Activated CD8-positive, alpha-beta memory T cell treated with anti-CD3 and anti-CD28 coated beads, Interleukin-2, amount 50 U/mL, for 48 hours (primary cell): ENCODE data around the gene LLCFC1.
A peak's percentile ranks its signal among the peaks of the same experiment; 100 is the strongest.

Experiments used
- DNase-seq: peaks from one replicate; pipeline ENCODE4 v3.0.0-alpha.2; 2020

The LLCFC1 gene

GRCh38 chr7:142939226-142939910 is at the start of gene LLCFC1:
LLCFC1 (plus strand) TSS chr7:142939484; CDS start chr7:142939622, 138 bp downstream.
- no peak for DNase-seq

GRCh38 chr7:142889816-142890215 is 49.5 kb upstream of the LLCFC1 start:
- DNase-seq = peak; percentile 15

DNA sequence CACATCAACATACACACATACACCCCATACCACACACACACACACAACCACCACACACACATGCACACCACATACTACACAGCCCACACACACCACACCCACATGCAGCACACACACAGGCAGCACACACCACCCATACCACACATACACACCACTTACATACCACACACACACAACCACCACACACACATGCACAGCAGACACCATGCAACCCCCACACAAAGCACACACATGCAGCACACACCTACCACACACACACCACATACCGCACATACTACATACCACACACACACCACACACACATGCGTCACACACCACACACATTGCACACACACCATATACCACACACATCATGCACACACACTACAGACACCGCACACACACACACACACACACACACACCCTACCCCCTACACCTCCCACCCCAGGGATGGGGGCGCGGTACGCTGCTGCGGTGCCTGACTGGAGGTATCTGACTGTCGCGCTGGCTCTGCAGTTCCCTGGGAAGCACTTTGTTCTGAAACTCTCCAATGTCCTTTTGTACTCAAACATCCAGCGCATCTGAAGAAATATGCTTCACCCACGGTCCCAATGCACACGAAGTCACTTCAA is 48.3 kb upstream of the LLCFC1 start:
- DNase-seq = peak; percentile 17

- no peak for DNase-seq
These were observed 47.7 kb upstream of the LLCFC1 start for GRCh38 chr7:142891490-142892082.

- DNase-seq = peak; percentile 22
These were observed 46.3 kb upstream of the LLCFC1 start for GRCh38 chr7:142892951-142893350.

DNA sequence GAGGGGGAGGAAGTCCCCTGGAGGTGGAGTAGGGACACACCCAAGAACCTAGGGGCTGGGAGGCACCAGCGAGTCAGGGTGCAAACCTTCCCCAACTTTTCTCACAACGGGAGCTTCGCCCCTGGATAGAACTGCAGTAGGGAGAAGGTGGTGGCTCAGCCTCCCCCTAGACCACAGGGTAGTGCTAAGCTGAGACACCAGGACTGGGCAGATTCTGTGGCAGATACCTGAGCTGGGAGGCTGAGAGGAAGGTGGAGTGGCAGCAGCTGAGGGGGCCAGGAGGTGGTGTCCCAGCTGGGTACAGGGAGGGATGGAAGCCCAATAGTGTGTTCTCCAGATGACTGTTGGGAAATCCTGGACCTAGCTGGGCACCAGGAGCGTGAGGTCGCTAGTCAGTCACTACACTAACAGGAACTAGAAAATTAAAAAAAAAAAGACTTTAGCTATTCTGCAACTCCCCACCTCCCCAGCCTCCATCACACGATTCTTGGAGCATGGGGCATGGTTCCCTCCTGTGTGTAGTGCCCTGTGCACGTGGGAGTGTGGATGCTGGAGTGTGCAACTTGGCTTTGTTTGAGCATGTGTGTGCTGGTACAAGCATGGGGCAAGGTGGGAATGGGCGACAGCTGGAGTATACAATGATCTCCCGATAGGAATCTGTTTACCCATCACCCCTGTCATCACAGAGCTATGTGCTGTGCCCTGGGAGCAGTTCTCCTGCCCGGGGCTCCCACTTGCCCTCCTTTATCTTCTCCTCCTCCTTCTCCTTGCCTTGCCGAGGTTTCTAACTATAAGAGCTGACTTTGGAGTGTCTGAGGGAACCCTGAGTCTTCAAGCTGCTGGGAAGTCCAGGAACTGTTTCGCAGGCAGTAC is 44.9 kb upstream of the LLCFC1 start:
- DNase-seq = peak; percentile 20

- DNase-seq = peak; percentile 29
These were observed 44.2 kb upstream of the LLCFC1 start for GRCh38 chr7:142894985-142895593.

- DNase-seq = no peak
These were observed 43.1 kb upstream of the LLCFC1 start for GRCh38 chr7:142896151-142896550.

DNA sequence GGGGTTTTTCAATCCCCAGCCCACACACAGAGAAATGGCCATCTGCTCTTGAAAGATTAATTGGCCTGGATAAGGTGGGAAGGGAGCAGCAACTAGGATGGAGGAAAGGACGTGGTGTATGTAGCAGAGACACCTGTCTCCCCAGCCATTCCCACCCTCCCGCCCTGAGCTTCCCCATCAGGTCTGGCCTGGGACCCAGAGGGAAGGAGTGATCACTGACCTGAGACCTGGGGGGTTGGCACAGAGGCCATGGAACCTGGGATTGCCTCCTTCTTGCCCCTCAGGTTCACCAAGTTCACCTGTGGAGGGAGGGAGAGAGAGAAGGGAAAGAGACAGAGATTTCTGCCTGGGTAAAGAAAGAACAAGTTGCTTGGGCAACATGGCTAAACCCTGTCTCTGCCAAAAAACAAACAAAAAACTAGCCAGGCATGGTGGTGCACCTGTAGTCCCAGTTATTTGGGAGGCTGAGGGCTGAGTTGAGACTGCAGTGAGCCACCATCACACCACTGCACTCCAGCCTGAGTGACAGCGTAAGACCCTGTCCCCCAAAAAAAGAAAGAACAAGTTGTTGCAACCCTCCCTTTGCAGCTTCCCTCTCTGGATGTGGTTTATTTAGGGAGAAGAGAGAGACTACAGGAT is 42.4 kb upstream of the LLCFC1 start:
- no peak for DNase-seq

DNA sequence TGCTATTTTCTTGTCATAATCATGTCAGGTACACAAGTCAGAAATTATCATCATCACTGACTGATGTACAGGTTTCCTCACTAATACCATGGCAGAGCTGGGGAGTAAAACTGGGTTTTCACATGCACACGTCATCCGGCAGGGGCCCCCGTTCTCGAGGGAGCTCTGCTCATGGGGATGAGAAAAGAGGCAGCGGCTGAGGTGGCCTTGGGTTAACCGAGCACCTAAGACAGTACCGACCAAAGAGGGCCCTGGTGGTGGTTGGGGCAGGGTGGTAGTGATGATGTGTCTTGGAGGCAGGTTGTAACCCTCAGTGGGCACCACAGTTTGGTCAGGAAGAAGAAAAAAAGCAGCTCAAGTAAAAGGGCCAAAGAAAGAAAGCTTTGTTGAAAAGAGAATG is 41.6 kb upstream of the LLCFC1 start:
- DNase-seq = peak; percentile 28

- DNase-seq = peak; percentile 30
These were observed 40.7 kb upstream of the LLCFC1 start for GRCh38 chr7:142898377-142899170.

DNA sequence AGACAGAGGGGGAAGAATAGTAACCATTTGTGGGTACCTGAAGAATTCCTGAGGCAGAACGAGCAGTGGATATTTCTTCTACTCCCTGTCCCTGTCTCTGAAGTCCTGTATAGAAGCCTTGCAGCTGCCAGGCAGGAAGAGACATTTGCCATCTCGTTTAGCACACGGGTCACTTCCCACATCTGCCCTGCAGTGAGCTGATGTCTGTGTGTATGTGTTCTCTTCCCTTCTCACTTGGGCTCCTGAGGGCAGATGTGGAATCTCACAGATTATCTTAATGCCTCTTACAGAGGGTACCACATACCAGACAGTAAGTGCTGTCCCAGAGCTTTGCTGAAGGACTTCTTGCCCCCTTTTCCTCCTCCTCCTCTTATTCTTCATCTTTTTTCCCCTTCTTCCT is 39.6 kb upstream of the LLCFC1 start:
- no peak for DNase-seq

DNA sequence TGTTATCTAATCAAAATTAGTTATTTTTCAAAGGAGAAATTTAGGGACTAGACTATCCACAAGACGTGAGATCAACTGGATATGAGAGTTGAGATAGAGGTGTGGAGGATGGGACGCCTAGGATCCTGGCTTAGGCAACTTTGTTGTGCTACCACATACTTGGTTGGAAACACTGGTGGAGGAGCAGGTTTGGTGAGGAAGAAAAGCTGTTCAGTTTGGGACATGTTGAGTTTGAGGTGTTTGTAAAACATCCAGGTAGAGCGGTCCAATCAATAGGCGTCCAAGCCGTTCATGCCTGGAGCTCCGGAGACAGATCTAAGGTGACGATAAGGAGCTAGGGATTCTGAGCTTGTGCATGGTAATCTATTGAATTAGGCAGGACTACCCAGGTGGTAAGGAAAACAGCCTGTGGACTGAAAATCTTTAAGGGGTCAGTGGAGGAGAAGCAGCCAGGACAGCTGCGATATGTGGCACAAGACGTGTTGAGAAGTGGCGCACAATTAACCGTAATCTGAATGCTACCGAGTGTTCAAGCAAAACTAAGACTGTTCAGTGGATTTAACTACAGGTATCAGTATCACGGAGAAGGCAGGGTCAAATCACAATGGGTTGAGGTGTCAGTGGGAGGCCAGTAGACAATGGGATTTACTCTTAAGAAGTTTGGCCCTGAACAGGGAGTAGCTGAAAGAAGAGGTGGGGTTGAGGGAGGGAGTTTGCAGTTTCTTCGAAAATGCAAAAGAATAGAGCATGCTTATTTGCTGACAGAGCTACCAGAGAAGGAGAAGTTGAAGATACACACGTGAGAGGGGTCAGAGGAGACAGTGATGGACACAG is 37.6 kb upstream of the LLCFC1 start:
- no peak for DNase-seq

- no peak for DNase-seq
These were observed 35.2 kb upstream of the LLCFC1 start for GRCh38 chr7:142904128-142904527.

- DNase-seq = no peak
These were observed 33.5 kb upstream of the LLCFC1 start for GRCh38 chr7:142905759-142906158.

GRCh38 chr7:142906643-142907042 is 32.6 kb upstream of the LLCFC1 start:
- DNase-seq = no peak

GRCh38 chr7:142908290-142908689 is 31.0 kb upstream of the LLCFC1 start:
- DNase-seq = no peak

GRCh38 chr7:142908921-142909890 is 30.1 kb upstream of the LLCFC1 start:
- DNase-seq = no peak

DNA sequence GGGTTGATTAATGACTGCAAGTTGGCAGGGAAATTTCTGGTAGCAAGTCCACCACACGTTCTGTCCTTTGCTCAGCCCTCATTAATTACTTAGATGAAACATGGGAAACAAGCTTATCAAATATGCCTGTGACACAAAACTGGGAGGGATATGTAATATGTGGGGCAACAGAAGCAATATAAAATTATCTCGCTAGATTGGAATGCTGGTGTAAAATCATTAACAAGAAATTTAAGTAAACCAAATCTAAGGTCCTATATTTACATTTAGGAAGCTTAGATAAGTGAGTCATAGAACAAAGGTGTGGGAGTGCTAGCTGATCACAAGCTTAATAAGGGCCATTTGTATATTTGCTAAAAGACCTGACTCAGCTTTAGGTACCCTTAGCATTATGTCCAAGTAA is 29.3 kb upstream of the LLCFC1 start:
- DNase-seq = no peak
